IPS DF 4.7 (cell line): ENCODE data around the gene C16orf96.
A peak's percentile ranks its signal among the peaks of the same experiment; 100 is the strongest.
"Not testable (repeated sequence)": the region's sequence is repeated elsewhere in the genome, so short reads cannot be mapped to it uniquely, and the experiment has no call there.

Experiments
- DNase-seq: peaks from one replicate; pipeline ENCODE4 v3.0.0-alpha.2; 2013; ENCODE audit warnings: low spot score; ENCODE audit errors: extremely low read depth

C16orf96 gene

DNA sequence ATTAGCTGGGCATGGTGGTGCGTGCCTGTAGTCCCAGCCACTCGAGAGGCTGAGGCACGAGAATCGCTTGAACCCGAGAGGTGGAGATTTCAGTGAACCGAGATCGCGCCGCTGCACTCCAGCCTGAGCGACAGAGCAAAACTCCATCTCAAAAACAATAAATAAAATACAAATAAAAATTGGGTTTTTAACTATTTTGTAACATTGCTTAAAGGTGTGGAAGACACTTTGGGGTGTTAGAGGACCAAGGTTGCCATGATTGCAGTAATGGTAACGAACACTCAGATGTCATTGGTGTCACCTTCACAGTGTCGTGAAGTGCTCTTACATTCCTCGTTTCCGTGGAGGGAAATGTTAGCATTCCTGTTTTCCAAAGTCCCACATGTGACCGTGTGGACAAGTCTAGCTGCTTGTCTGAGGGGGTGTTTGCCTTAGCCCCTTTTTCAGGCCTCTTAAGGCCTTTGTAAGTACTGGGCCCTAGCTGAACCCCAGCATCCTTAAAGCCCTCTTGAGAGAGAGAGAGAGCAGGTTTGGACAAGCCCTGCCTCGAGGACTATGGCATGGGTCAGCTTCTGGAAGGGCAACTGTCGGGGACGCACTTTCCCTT, 8.6 kb downstream of the C16orf96 start:
- DNase-seq: no peak

DNA sequence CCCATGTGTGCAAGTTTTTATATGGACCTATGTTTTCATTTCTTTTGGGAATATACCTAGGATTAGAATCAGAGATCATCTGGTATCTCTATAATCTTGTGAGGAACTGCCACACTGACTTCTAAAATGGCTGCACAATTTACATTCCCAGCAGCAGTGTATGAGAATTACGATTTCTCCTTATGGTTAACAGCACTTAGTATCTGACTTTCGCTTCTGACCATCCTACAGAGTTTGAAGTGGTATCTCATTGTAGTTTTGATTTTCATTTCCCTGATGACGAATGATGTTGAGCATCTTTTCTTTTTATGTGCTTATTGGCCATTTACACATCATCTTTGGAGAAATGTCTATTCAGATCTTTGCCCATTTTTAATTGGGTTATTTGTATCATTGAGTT, 10.0 kb downstream of the C16orf96 start:
- DNase-seq: no peak

DNA sequence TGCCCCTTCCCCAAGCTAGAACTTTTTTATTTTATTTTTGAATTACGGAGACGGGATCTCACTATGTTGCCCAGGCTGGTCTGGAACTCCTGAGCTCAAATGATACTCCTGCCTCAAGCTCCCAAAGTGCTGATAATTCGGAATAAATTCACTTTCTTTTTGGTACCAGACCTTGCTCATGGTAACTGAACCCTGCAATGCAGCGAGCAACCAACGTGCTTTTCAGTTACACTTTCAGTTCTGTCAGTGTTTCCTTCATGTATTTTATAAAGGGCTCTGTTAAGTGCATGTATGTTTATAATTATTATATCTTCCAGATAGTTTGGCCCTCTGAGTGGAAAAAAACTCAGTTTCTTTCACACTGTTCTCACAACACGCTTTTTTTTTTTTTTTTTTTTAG, 13.9 kb downstream of the C16orf96 start:
- no peak for DNase-seq

DNA sequence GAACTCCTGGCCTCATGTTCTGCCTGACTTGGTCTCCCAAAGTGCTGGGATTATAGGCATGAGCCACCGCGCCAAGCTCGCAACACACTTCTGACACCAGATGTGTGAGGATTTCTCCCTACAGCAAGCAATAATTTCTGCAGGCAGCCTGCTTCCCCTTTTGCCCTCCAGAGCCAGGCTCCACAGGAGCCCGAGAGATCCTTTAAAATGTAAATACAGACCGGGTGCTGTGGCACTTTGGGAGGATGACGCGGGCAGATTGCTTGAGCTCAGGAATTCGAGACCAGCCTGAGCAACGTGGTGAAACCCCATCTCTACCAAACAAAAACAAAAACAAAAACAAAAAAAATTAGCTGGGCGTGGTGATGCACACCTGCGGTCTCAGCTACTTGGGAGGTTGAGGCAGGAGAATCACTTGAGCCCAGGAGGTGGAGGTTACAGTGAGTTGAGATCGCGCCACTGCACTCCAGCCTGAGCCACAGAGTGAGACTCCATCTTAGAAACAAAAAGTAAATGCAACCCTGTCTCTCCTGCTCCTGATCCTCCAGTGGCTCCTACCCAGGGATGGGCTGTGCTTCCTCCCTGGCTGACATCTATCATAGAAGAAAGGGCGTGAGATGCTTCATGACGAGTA, 14.7 kb downstream of the C16orf96 start:
- peak; percentile 60 for DNase-seq

DNA sequence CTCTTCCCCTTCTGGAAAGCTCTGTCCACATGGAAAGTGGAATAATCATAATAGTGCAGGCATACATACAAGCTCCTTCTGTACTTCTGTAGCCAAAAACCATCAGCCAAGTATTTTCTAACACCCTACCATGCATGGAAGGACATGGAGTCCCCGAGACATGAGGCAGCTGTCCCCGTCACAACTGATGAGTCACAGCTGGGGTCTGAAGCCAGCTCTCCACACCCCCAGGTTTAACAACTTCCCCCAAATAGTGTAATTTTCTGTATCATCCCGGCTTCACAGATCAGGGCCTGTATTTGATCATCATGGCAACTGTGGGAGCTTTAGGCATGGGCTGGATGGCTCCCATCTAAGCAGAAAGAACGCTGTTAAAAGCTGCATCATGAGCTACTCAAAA, 16.6 kb downstream of the C16orf96 start:
- no peak for DNase-seq

DNA sequence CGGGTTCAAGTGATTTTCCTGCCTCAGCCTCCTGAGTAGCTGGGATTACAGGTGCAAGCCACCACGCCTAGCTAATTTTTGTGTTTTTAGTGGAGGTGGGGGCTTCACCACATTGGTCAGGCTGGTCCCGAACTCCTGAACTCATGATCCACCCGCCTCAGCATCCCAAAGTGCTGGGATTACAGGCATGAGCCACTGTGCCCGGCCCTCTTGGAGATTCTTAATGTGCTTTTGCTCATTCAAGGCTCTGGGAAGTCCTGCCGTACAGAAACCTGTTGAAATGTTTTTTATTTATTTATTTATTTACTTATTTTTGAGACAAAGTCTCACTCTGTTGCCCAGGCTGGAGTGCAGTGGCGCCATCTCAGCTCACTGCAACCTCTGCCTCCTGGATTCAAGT, 17.8 kb downstream of the C16orf96 start:
- not testable (repeated sequence) for DNase-seq

DNA sequence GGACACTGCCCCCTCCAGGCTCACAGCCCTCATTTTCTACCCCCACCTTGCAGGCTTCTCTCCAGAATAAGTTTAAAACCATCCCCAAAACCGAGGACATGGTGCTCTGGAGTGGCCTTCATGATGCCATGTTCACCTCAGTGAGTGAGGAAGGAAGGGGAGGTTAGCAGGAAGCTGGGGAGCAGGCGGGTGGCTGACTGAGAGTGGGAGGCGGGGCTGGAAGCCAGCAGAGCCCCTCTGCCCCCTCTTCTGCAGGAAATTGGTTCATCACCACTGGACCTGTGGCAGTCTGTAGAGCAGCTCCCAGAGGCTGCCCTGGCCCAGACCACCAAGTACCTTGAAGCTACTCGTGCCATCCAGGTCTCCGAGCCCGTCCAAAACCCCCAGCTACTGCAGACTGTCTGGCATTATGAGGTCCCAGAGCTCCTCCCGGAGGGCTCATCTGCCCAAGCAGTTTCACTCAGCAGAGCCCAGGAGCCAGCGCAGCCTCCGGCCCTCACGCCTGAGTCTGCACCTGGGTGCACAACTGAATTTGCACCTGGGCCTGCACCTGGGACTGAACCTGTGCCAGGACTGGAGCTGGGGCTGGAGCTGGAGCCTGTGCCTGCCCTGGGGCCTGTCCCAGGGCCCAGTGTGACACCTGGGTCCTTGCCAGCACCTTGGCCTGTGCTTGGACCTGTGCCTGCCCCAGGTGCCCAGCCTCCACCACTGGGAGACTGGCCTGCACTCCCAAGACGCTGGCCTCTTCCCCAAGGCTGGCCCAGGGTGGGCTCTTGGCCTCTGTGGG, 19.0 kb downstream of the C16orf96 start:
- DNase-seq: no peak

DNA sequence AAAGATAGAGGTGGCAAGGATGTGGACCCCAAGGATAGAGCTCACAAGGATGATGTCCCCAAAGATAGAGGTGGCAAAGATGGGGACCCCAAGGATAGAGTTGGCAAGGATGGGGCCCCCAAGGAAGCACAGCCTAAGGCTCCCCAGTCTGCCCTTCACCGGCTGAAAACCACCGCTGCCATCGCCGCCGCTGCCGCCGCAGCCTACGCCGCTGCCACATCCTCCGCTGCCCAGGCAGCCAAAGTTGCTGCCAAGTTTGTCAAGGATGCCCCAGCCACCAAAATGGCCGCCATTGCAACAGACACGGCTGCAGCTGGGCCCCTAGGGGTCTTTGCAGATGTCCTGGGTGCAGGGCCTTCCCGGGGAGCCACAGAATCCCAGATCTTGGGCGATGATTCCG, 19.9 kb downstream of the C16orf96 start:
- DNase-seq: no peak

DNA sequence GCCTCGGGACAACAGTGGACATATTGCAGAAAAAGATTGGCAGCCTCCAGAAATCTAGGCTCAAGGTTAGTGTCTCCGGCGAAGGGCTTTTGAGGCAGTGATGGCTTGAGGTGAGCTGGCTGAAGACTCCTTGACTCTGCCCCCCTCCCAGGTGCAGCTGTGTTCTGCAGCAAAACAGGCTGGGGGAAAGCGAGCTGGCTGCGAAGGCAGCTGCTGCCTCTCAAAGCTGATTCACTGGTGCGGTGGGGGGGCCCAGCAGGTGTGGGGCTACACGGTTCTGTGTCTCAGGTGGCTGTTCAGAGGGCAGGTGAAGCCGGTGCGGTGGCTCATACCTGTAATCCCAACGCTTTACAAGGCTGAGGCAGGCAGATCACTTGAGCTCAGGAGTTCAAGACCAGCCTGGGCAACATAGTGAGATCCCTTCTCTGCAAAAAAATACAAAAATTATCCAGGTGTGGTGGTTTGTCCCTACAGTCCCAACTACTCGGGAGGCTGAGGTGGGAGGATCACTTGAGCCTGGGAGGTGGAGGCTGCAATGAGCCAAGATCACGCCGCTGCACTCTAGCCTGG, 22.9 kb downstream of the C16orf96 start:
- no peak for DNase-seq

DNA sequence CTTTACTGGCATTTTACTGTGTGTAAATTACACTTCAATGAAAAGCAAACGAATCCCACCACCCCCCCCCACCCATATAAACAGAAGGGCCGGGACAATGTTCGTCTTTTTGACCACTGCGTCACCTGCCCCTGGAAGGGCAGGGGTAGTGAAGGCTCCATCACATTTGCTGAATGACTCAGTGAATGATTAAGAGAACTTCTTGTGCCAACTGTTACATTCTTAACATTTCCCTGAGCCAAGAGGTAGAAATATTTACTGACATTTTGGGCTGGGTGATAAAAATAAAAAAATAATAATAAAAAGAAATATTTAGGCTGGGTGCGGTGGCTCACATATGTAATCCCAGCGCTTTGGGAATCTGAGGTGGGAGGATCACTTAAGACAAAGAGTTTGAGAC, 24.1 kb downstream of the C16orf96 start:
- no peak for DNase-seq

DNA sequence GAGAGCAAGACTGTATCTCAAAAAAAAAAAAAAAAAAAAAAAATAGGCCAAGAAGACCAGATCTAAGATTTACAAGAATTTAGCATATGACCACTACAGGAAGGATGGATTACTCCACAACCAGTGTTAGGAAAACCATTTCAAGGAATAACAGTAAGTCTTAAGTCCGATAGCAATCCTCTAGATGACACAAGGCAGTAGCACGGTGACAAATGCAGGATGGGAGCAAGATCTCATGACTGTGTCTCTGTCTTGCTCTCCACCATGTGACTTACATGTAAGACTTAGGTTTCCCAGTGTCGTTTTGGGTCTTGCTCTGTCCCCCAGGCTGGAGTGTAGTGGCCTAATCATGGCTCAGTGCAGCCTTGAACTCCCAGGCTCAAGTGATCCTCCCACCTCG, 27.8 kb downstream of the C16orf96 start:
- DNase-seq: no peak

DNA sequence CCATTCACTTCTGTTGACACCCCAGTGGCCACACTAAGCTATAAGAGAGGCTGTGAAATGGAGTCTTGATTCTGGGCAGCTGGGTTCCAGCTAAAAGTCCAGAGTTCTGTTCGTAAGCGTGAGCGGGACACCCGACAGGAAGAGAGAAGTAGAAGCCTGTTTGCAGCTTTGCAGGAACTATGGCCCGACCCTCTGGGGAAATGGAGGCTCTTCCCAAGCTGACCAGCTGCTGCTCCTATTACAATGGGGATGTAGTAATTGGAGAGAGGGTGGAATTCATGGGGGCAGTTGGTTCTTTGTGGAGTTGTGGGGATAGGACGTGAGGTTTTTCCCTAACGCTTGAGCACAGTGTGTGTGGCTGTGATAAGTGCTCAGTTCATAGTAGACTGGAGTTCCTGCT, 30.2 kb downstream of the C16orf96 start:
- no peak for DNase-seq

DNA sequence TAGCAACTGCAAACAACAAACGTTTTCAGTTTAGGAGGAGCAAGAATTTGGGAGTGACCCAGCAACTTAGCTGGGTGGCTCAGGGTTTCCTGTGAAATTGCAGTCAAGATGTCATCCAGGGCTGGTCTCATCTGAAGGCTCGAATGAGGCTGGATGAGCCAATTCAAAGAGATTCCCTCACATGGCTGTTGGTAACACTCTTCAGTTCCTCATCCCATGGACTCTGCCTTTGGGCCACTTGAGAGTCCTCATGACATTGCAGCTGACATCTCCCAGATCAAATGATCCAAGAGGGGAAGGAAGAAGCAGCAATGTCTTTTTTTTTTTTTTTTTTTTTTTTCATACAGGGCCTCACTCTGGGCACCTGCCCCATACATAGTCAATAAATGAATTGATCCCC, 32.2 kb downstream of the C16orf96 start:
- DNase-seq: no peak

DNA sequence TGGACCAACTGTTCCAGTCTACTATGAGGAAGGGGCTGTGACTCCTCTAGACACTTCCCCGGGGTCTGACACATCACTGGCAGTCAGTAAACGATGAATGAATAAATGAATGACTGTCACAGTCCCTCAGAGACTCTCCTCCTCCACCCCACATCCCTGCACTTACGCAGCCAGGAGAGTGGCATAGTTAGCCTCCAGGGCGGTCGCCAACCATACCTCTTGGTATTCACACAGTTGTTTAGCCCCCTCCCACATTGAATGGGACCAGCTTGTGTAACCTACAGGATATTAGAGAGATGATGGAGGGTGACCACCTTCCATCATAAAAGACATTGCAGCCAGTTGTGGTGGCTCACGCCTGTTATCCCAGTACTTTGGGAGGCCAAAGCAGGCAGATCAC, 32.8 kb downstream of the C16orf96 start:
- no peak for DNase-seq

DNA sequence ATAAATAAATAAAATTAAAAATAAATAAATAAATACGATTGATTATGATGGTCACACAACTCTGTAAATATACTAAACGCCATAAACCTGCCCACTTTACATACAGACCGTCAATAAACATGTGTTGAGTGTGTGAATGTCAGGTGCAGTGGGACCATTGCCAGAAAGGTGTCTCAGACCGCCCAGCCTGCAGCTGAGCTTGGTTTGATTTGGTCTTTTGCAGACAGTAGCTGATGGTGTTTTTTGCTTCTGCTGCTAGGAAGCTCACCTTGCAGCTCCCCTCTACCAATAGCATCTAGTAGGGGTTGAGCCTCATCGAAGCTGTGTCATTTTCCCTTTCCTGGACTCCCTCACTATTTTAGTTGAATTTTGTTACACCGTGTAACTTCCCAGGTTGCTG, 35.1 kb downstream of the C16orf96 start:
- no peak for DNase-seq

DNA sequence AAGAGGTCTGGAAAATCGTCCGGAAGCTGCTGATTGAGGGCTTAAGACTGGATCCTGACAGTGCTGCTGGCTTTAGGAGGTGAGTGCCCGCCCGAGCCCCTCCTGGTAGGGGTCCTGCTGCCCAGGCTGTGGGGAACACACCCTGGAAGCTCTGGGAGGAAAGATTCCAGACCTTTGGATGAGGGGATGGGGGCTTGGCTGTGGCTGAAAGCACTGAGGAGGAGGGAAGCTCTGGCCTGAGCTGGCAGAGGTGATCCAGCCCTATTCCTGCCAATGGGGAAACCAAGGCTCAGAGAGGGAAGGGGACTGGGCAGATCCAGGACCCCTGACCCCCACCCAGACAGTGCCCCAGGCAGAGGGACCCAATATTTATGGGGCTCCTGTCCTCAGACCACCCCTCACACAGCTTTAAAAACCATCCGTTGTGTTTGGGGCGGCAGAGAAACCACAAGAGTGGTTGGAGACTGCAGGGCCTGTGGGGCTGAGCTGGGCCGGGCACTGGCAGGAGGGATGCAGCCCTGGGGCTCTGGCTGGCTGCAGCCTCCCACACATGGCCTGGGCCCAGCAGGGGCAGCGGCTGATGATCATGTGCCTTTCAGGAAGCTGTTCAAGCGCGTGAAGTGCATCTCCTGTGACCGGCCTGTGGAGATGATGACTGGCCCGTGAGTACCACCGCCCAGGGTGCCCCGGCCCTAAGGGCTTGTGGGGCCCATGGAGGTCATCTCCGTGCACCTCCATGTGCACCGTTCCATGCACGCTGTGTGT, 35.7 kb downstream of the C16orf96 start:
- no peak for DNase-seq

DNA sequence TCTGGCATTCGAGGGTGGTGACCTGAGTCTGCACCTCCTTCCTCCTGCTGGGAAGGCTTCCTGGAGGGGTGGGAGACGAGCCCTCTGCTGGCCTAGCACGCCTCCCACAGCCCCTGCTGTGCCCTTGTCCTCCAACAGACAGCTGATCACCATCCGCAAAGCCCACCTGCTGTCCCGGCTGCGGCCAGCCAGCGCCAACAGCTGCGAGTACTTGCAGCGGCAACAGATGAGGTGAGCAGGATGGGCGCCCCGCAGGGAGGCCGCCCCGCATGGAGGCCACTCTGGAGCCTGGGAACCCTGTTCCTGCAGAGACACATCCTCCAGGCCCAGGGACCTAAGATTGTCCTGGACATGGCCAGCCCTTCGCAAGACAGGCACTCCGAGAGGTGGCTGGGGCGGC, 36.9 kb downstream of the C16orf96 start:
- DNase-seq: no peak

DNA sequence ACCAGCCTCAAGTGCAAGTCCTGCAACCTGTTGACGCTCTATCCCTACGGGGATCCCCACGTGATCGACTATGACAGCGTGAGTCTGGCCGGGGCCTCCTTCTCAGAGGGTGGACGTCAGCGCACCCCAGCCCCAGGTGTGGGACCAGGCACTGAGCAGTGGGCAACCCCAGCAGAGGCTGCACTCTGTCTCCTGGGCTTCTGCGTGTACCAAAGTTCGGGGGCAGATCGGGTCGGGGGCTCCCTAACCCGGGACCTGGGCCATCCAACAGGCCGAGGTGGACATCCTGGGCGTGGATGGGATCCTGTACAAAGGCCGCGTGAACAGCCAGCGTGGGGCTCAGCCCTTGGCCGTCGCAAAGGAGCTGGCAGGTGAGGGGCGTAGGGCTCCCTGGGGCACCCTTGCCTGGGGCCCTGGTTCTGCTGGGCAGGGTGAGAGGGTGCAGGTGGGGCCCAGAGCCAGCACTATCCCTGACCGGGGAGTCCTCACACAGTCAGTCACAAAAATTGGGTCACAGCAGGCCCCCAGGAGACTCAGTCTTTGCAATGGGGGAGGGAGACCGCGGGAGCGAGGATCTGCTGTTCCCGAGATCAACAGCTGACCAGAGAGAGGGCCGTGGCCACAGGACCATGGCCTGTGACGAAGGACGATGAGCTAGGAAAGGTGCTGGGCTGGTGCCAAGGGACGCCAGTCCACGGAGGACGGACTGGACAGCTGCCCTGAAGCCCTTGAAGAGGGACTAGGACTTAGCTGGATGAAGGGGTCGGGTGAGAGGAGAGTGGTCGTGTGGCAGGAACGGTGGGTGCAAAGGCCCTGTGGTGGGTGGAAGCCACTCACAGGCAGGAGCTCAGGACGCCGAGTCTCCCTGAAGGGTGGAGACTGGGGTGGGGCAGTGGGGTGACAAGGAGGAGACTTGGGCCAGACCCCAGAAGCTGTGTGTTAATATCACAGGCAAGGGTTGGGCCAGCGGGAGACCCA, 38.6 kb downstream of the C16orf96 start:
- no peak for DNase-seq

DNA sequence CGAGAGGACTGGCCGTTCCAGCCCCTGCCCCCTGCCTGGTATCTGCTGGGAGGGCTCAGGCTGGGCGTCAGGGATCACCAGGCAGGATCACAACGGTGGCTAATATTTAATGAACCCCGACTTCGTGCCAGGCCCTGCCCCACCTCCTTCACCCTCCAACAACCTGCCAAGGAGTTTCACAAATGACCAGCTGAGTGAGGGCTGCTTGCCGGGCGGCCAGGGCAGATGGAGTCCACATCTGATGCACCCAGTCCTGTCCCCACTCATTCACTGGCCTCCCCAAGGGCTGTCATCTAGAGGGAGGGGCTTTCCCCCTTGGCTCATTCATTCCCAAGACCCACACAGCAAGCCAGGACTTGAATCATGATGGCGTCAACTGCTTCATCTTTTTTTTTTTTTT, 41.0 kb downstream of the C16orf96 start:
- DNase-seq: no peak

DNA sequence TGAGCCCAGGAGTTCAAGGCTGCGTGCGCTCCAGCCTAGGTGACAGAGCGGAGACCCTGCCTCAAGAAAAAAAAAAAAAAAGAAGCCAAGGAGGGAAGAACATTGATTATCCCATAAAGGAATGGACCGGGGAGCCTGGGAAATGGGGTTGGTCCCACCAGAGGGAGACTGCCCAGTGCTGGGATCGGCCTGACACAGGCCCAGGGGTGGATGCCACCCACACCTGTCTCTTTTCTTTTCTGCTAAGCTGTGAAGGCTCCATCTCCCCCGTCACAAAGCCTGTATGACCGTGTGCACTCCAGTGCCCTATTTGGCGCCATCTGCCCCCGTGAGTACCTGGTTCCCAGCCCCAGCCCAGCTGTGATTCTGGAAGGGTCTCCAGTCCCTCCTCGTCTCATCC, 42.9 kb downstream of the C16orf96 start:
- no peak for DNase-seq

DNA sequence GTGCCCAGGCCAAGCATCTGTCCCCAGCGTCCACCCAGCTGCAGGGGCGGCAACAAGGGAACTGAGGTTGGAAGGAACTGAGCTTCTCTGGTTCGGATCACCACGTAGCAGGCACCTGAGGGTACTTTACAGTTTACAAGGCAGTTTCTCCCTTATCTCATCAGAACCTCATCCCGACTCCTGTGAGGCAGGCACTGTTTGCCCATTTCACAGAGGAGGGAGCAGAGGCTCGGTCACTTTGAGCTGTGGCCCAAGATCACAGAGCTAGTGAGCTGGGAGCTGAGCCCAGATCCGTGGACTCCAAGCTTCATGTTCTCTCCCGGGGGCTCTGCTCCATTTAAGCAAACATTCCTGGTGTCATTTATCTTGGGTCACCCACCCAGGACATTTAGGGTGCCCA, 43.4 kb downstream of the C16orf96 start:
- no peak for DNase-seq
